A549 (cell line): ENCODE results near the gene RAI14. TPM values are rescaled to one million over a fixed set of nuclear protein-coding genes. Genes with fewer than 3 reads are reported as not detected.
A peak's percentile ranks its signal among the peaks of the same experiment; 100 is the strongest.

Experiments
- ATAC-seq, 2 experiments: fragments of 200-7000 bp in 1 of 2; fragments of >200 bp in 1 of 2; cut with Nextera tagmentation in 1 of 2; cut with Tn5 transposase in 1 of 2; 3 replicates each; pipeline versions ENCODE4 v1.8.0 to v1.9.1; 2018 to 2020; ENCODE audit warnings: mild to moderate bottlenecking in 1 of 2, moderate library complexity in 1 of 2
- CTCF ChIA-PET: fragments of 300-600 bp; sonication (Branson Sonifier 250); formaldehyde crosslinking; extraction: SDS; loops from one replicate; lab custom pipeline; 2021; ENCODE audit warnings: antibody characterized with exemption, inconsistent platforms; lab: Yijun Ruan, JAX
- POLR2A ChIA-PET: fragments of 350-600 bp; formaldehyde crosslinking; extraction: SDS; loops from one replicate; lab custom pipeline; 2021; ENCODE audit warnings: antibody characterized with exemption, inconsistent platforms; lab: Yijun Ruan, JAX
- DNase-seq, 2 experiments: peaks; one replicate each; pipeline versions ENCODE4 v3.0.0 to v3.0.0-alpha.2; 2011 to 2016; ENCODE audit warnings: low read depth in 1 of 2, low spot score in 1 of 2
- FAIRE-seq: peaks from 2 replicates; lab custom pipeline; 2011; peaks lifted over from hg19 to GRCh38; lab: Jason Lieb, UNC
- H3K27ac ChIP-seq, 2 experiments: fragments of >200 bp; sonication (Bioruptor Twin); formaldehyde crosslinking; 3 replicates each; pipeline ENCODE4 v1.5.1; 2016 to 2017
- H3K4me1 ChIP-seq: fragments of >200 bp; sonication (Bioruptor Twin); formaldehyde crosslinking; 3 replicates; pipeline ENCODE4 v1.6.1; 2016
- H3K4me2 ChIP-seq: fragments of >200 bp; sonication (Bioruptor Twin); formaldehyde crosslinking; 3 replicates; pipeline ENCODE4 v1.6.1; 2016
- H3K4me3 ChIP-seq: fragments of >200 bp; sonication (Bioruptor Twin); formaldehyde crosslinking; 3 replicates; pipeline ENCODE4 v1.5.1; 2016
- H3K9me3 ChIP-seq: fragments of >200 bp; sonication (Bioruptor Twin); formaldehyde crosslinking; 3 replicates; pipeline ENCODE4 v1.6.1; 2016
- BCL3 ChIP-seq: fragments of >200 bp; sonication (Bioruptor Twin); formaldehyde crosslinking; IDR thresholded peaks from 3 replicates; pipeline ENCODE4 v1.6.1; 2016
- ESRRA ChIP-seq: fragments of 150-350 bp; IDR thresholded peaks from 2 replicates; pipeline ENCODE4 v1.6.1; 2014; ENCODE audit warnings: mild to moderate bottlenecking, low read length, borderline replicate concordance
- FOSL2 ChIP-seq, 2 experiments: fragments of 450-650 bp in 1 of 2; fragments of >200 bp in 1 of 2; sonication (Bioruptor Twin) in 1 of 2; formaldehyde crosslinking; IDR thresholded peaks; 2 replicates each; pipeline versions ENCODE4 v1.5.0 to v1.6.1; 2016 to 2020; ENCODE audit warnings: mild to moderate bottlenecking in 1 of 2, moderate library complexity in 1 of 2
- GATA3 ChIP-seq: IDR thresholded peaks from 2 replicates; pipeline ENCODE4 v1.6.1; 2012; ENCODE audit warnings: borderline replicate concordance
- HEYL ChIP-seq: fragments of 250-450 bp; sonication (Bioruptor Pico); IDR thresholded peaks from 2 replicates; pipeline ENCODE4 v1.8.0; 2021; ENCODE audit warnings: mild to moderate bottlenecking, moderate library complexity
- HOXA7 ChIP-seq: fragments of 250-450 bp; sonication (Bioruptor Pico); IDR thresholded peaks from 2 replicates; pipeline ENCODE4 v1.5.0; 2020; ENCODE audit warnings: mild to moderate bottlenecking, moderate library complexity
- HOXB13 ChIP-seq: fragments of 250-450 bp; sonication (Bioruptor Pico); IDR thresholded peaks from 2 replicates; pipeline ENCODE4 v1.5.0; 2020; ENCODE audit warnings: low read depth, mild to moderate bottlenecking, moderate library complexity
- HOXB5 ChIP-seq: fragments of 250-450 bp; sonication (Bioruptor Pico); IDR thresholded peaks from 2 replicates; pipeline ENCODE4 v1.5.0; 2020; ENCODE audit warnings: mild to moderate bottlenecking, moderate library complexity
- JUNB ChIP-seq: fragments of >200 bp; sonication (Bioruptor Twin); formaldehyde crosslinking; IDR thresholded peaks from 2 replicates; pipeline ENCODE4 v1.6.1; 2016
- KDM1A ChIP-seq: fragments of 200-600 bp; sonication (generic); IDR thresholded peaks from 2 replicates; pipeline ENCODE4 v1.6.1; 2016; ENCODE audit warnings: low read depth, mild to moderate bottlenecking
- KDM5A ChIP-seq: fragments of 200-600 bp; sonication (generic); IDR thresholded peaks from 2 replicates; pipeline ENCODE4 v1.6.1; 2016; ENCODE audit warnings: antibody characterized with exemption, mild to moderate bottlenecking
- MYC ChIP-seq: IDR thresholded peaks from 2 replicates; pipeline ENCODE4 v1.6.1; 2012; ENCODE audit warnings: mild to moderate bottlenecking, inconsistent platforms, low read length, improper control_type of control experiment, borderline replicate concordance
- NPAS2 ChIP-seq: fragments of 250-450 bp; sonication (Bioruptor Pico); IDR thresholded peaks from 2 replicates; pipeline ENCODE4 v1.8.0; 2022; ENCODE audit warnings: mild to moderate bottlenecking, moderate library complexity, borderline replicate concordance
- PHF8 ChIP-seq: fragments of 200-600 bp; sonication (generic); IDR thresholded peaks from 2 replicates; pipeline ENCODE4 v1.6.1; 2016; ENCODE audit warnings: low read depth, mild to moderate bottlenecking, antibody characterized with exemption, moderate library complexity, borderline replicate concordance
- POLR2A ChIP-seq: IDR thresholded peaks from 2 replicates; pipeline ENCODE4 v1.6.1; 2012; ENCODE audit warnings: mild to moderate bottlenecking, low read length
- POLR2AphosphoS2 ChIP-seq: conservative IDR thresholded peaks from 2 replicates; pipeline ENCODE4 v1.6.1; 2012; ENCODE audit warnings: low read length, improper control_type of control experiment, inconsistent platforms
- RAD21 ChIP-seq, 2 experiments: fragments of >200 bp in 1 of 2; sonication (Bioruptor Twin) in 1 of 2; formaldehyde crosslinking in 1 of 2; IDR thresholded peaks in 1 of 2; conservative IDR thresholded peaks in 1 of 2; 2 replicates in 1 of 2; 3 replicates in 1 of 2; pipeline ENCODE4 v1.6.1; 2012 to 2018; ENCODE audit warnings: inconsistent platforms in 1 of 2
- RCOR1 ChIP-seq: fragments of 150-350 bp; IDR thresholded peaks from 2 replicates; pipeline ENCODE4 v1.6.1; 2014; ENCODE audit warnings: antibody characterized with exemption, low read length, low read depth
- RNF2 ChIP-seq: fragments of 200-600 bp; sonication (generic); IDR thresholded peaks from 2 replicates; pipeline ENCODE4 v1.6.1; 2016; ENCODE audit warnings: low read depth, mild to moderate bottlenecking, antibody characterized with exemption, moderate library complexity, borderline replicate concordance
- SREBF2 ChIP-seq: fragments of 450-650 bp; IDR thresholded peaks from 2 replicates; pipeline ENCODE4 v1.6.1; 2014; ENCODE audit warnings: mild to moderate bottlenecking, moderate library complexity
- ZFP36 ChIP-seq: fragments of 450-650 bp; IDR thresholded peaks from 2 replicates; pipeline ENCODE4 v1.6.1; 2014; ENCODE audit warnings: borderline replicate concordance; ENCODE audit not compliant: partially characterized antibody
- WGBS: methylation state at CpG from one replicate; pipeline ENCODE4 v1.1.6; 2017; ENCODE audit errors: missing lambda C conversion rate; 5-methylcytosine and 5-hydroxymethylcytosine counted together
- polyA plus RNA-seq, 4 experiments: library from polyadenylated mRNA; depleted of rRNA in 3 of 4; stranded (reverse); fragments of >200 nt; fragmentation: RNase III in 1 of 4; extraction: RNeasy Plus Mini Kit Qiagen cat#74134 plus additional on column Dnase treatment in 1 of 4; gene quantifications; 2 replicates in 3 of 4; 3 replicates in 1 of 4; pipeline ENCODE4 v1.2.3, GENCODE V29; 2011 to 2017
- TF ChIP-seq, protein P1 (sequence below): fragments of 250-450 bp; sonication (Bioruptor Pico); IDR thresholded peaks from 2 replicates; pipeline ENCODE4 v1.5.0; 2021; ENCODE audit warnings: mild to moderate bottlenecking, moderate library complexity, borderline replicate concordance

The RAI14 gene
- polyA plus RNA-seq, 2 of the 4 experiments (the other 2 are of a cell fraction): 71.9 to 97.7 TPM

- Histone ChIP-seq H3K4me2 (0 out of 3 replicates have a peak overlapping the region, but pooled peaks have one; percentile 12), H3K4me3 (no peak overlapping the region), H3K9me3 (no peaks in the 10 kb centered on the region)
- no peak for FAIRE-seq
- 63% methylated on average over 6 of the region's 6 CpGs for WGBS
- DNase-seq: no peak
- POLR2A ChIA-PET: no interaction called here
- TF ChIP-seq GATA3 (peak; percentile 14; the same call in 1 of the 2 replicates), SREBF2 (no peak)
- TF ChIP-seq, all 56 proteins: peak for 1
- ATAC-seq: no peak
- Histone ChIP-seq H3K27ac (peak overlapping the region in 1 of 2 experiments; percentile 69; a peak in 3 of 6 replicates), H3K4me1 (peaks cover 76% of the 10 kb centered on the region)
- CTCF ChIA-PET: interaction anchor here (1.9 to 2.7 kb wide), 2 partner anchors 168 to 205 kb away, joined by 8 to 10 read pairs; no protein-coding TSS in a partner anchor
Observed at GRCh38 chr5:34691326-34691725, 35.2 kb downstream of the RAI14 start.

DNA sequence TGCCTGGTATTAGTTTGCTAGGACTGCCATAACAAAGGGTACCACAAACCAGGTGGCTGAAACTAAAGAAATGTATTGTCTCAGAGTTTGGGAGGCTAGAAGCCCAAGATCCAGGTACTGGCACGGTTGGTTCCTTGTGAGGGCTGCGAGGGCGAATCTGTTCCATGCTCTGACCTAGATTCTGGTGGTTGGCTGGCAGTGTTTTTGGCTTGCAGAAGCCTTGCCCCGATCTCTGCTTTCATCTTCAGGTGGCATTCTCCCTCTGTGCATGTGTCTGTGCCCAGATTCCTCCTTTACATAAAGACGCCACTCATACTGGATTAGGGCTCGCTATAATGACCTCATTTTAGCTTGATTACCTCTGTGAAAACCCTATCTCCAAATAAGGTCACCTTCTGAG, 36.7 kb downstream of the RAI14 start:
- POLR2A ChIA-PET: no interaction called here
- H3K4me2 ChIP-seq: no peak overlapping the region

DNA sequence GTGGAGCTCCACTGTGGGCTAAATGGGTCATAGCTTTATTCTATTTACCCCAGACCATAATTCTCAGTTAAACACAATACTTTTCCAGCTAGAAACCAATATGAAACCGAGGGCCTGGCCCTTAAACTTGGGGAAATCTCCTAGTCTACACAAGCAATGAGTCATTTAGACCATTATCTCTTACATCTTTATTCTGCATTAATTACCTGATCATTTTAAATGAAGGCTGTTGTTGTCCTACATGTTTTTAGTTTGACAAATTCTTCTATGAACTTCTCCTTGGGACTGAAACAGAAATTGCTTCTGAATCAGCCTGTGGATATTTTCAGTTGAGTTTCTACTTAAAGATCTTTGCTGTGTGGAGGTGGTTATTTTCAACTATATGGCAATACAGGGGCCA, 37.9 kb downstream of the RAI14 start:
- peak overlapping the region in 1 of 2 experiments; percentile 63; a peak in 4 of 6 replicates for H3K27ac ChIP-seq

More for the DNA sequence above, 36.7 kb downstream of the RAI14 start:
- WGBS: 91% methylated on average over 6 of the region's 6 CpGs
- Histone ChIP-seq H3K27ac (peak overlapping the region in 1 of 2 experiments; percentile 40; a peak in 2 of 6 replicates), H3K4me3 (no peak overlapping the region), H3K4me1 (peaks cover 73% of the 10 kb centered on the region), H3K9me3 (no peaks in the 10 kb centered on the region)
- FAIRE-seq (no peak), DNase-seq (no peak), ATAC-seq (no peak)
- no peak for TF ChIP-seq POLR2AphosphoS2
- TF ChIP-seq KDM5A: no peak
- no peak for TF ChIP-seq POLR2A
- no peak for TF ChIP-seq HOXB5
- TF ChIP-seq KDM1A: no peak
- TF ChIP-seq RCOR1: no peak
- TF ChIP-seq HOXA7 (CRISPR knock-in tag): no peak
- no peak for TF ChIP-seq ZFP36
- no peak for TF ChIP-seq RNF2
- TF ChIP-seq FOSL2 (IDR thresholded peaks at IDR 0.05): no peak
- no peak for TF ChIP-seq FOSL2 (CRISPR knock-in tag; IDR thresholded peaks at IDR 0.05)
- no peak for TF ChIP-seq HOXB13 (CRISPR knock-in tag)
- no peak for TF ChIP-seq MYC
- CTCF ChIA-PET: interaction anchor here (1.9 to 2.7 kb wide), 2 partner anchors 169 to 206 kb away, joined by 8 to 10 read pairs; no protein-coding TSS in a partner anchor

GRCh38 chr5:34694685-34695084, 38.6 kb downstream of the RAI14 start:
- no peaks in the 10 kb centered on the region for H3K9me3 ChIP-seq
- H3K4me3 ChIP-seq: no peak overlapping the region
- TF ChIP-seq NPAS2 (CRISPR knock-in tag) (no peak), HOXA7 (CRISPR knock-in tag) (no peak), PHF8 (no peak), HEYL (CRISPR knock-in tag) (no peak), ESRRA (no peak), RAD21 (conservative IDR thresholded peaks at IDR 0.05 in 1 of 2, IDR thresholded peaks at IDR 0.05 in 1 of 2) (no peak), SREBF2 (no peak), JUNB (no peak)
- TF ChIP-seq, protein P1, sequence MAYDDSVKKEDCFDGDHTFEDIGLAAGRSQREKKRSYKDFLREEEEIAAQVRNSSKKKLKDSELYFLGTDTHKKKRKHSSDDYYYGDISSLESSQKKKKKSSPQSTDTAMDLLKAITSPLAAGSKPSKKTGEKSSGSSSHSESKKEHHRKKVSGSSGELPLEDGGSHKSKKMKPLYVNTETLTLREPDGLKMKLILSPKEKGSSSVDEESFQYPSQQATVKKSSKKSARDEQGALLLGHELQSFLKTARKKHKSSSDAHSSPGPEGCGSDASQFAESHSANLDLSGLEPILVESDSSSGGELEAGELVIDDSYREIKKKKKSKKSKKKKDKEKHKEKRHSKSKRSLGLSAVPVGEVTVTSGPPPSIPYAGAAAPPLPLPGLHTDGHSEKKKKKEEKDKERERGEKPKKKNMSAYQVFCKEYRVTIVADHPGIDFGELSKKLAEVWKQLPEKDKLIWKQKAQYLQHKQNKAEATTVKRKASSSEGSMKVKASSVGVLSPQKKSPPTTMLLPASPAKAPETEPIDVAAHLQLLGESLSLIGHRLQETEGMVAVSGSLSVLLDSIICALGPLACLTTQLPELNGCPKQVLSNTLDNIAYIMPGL: no peak
- H3K4me1 ChIP-seq: peaks cover 70% of the 10 kb centered on the region
- 92% methylated on average over 4 of the region's 4 CpGs for WGBS
- ChIA-PET CTCF (interaction anchor here (0.9 to 1.0 kb wide), 2 partner anchors 23 to 209 kb away, joined by 3 read pairs; no protein-coding TSS in a partner anchor), POLR2A (no interaction called here)
- DNase-seq (no peak), ATAC-seq (peak in 1 of 2 experiments; percentile 9; a peak in 2 of 6 replicates), FAIRE-seq (no peak)
- peak overlapping the region; percentile 15 to 63; a peak in 4 of 6 replicates for H3K27ac ChIP-seq
- H3K4me2 ChIP-seq: peak overlapping the region; percentile 40; the same call in 2 of the 3 replicates

More for the DNA sequence above, 37.9 kb downstream of the RAI14 start:
- Histone ChIP-seq H3K4me1 (peaks cover 71% of the 10 kb centered on the region), H3K4me2 (peak overlapping the region; percentile 40; the same call in 1 of the 3 replicates), H3K4me3 (no peak overlapping the region), H3K9me3 (no peaks in the 10 kb centered on the region)
- FAIRE-seq (no peak), DNase-seq (no peak), ATAC-seq (no peak)
- TF ChIP-seq BCL3: no peak
- TF ChIP-seq HOXA7 (CRISPR knock-in tag): no peak
- TF ChIP-seq, all 56 proteins: peak for 0
- WGBS: 56% methylated on average over 1 of the region's 1 CpG
- POLR2A ChIA-PET: no interaction called here
- CTCF ChIA-PET: interaction anchor here (0.9 to 1.3 kb wide), 3 partner anchors 9 to 107 kb away, joined by 3 read pairs; no protein-coding TSS in a partner anchor
